HS-27A (cell line): ENCODE measurements around the gene ZNF2.

Source experiments
- DNase-seq: peaks from one replicate; pipeline ENCODE4 v3.0.0-alpha.2; 2012; ENCODE audit warnings: low read depth, missing footprints

The ZNF2 gene

GRCh38 chr2:95206096-95206495 lies 40.5 kb downstream of the ZNF2 start:
- DNase-seq: no peak

- peak; percentile 72 for DNase-seq
Observed at GRCh38 chr2:95207111-95207961, 41.7 kb downstream of the ZNF2 start, which contains the start of gene ZNF892. Gene ZNF892 (plus strand): TSS chr2:95207521. CDS start chr2:95207816, 295 bp downstream.

GRCh38 chr2:95208106-95208505 lies 42.5 kb downstream of the ZNF2 start:
- no peak for DNase-seq

- no peak for DNase-seq
Observed at GRCh38 chr2:95215018-95215612, 49.5 kb downstream of the ZNF2 start.

- no peak for DNase-seq
Observed at GRCh38 chr2:95220449-95220848, 54.8 kb downstream of the ZNF2 start.

GRCh38 chr2:95225658-95226057 lies 60.0 kb downstream of the ZNF2 start:
- DNase-seq: no peak

- DNase-seq: peak; percentile 88
Observed at GRCh38 chr2:95231723-95232122, 66.1 kb downstream of the ZNF2 start.

GRCh38 chr2:95232232-95232631 lies 66.6 kb downstream of the ZNF2 start:
- DNase-seq: no peak
